ENCODE results near the gene PAPPA2.
"Not testable (repeated sequence)": the region's sequence is repeated elsewhere in the genome, so short reads cannot be mapped to it uniquely, and the experiment has no call there.

Gene PAPPA2

GRCh38 chr1:176551146-176551545, 88.2 kb downstream of the PAPPA2 start:
- H3K4me1 Mint-ChIP-seq (ENCODE audit: low read depth): no peaks in the 10 kb centered on the region
- intact Hi-C loops (cut with micrococcal nuclease): no loop called here
- H3K27me3 Mint-ChIP-seq: peaks cover 9% of the 10 kb centered on the region
- H3K36me3 Mint-ChIP-seq (ENCODE audit: low read depth): no peaks in the 10 kb centered on the region
- H3K9me3 Mint-ChIP-seq: no peaks in the 10 kb centered on the region
- no peak overlapping the region for H3K4me3 Mint-ChIP-seq
- no peak overlapping the region for H3K27ac Mint-ChIP-seq

- Mint-ChIP-seq H3K27me3 (peaks cover 9% of the 10 kb centered on the region), H3K4me3 (no peak overlapping the region), H3K36me3 (ENCODE audit: low read depth) (no peaks in the 10 kb centered on the region), H3K27ac (no peak overlapping the region), H3K9me3 (no peaks in the 10 kb centered on the region), H3K4me1 (ENCODE audit: low read depth) (no peaks in the 10 kb centered on the region)
- intact Hi-C loops (cut with micrococcal nuclease): no loop called here
Measured at GRCh38 chr1:176552217-176552991, 89.4 kb downstream of the PAPPA2 start.

- Mint-ChIP-seq H3K9me3 (no peaks in the 10 kb centered on the region), H3K27me3 (peaks cover 9% of the 10 kb centered on the region), H3K36me3 (ENCODE audit: low read depth) (no peaks in the 10 kb centered on the region), H3K27ac (no peak overlapping the region), H3K4me1 (ENCODE audit: low read depth) (no peaks in the 10 kb centered on the region), H3K4me3 (no peak overlapping the region)
- intact Hi-C loops (cut with micrococcal nuclease): no loop called here
Measured at GRCh38 chr1:176552999-176553398, 90.0 kb downstream of the PAPPA2 start.

- H3K9me3 Mint-ChIP-seq: no peaks in the 10 kb centered on the region
- H3K27me3 Mint-ChIP-seq: peaks cover 9% of the 10 kb centered on the region
- no peaks in the 10 kb centered on the region for H3K36me3 Mint-ChIP-seq (ENCODE audit: low read depth)
- H3K4me3 Mint-ChIP-seq: no peak overlapping the region
- H3K27ac Mint-ChIP-seq: no peak overlapping the region
- H3K4me1 Mint-ChIP-seq (ENCODE audit: low read depth): no peaks in the 10 kb centered on the region
- intact Hi-C loops (cut with micrococcal nuclease): no loop called here
Measured at GRCh38 chr1:176556288-176556687, 93.3 kb downstream of the PAPPA2 start.

- H3K4me1 Mint-ChIP-seq (ENCODE audit: low read depth): no peaks in the 10 kb centered on the region
- H3K36me3 Mint-ChIP-seq (ENCODE audit: low read depth): no peaks in the 10 kb centered on the region
- peaks cover 2% of the 10 kb centered on the region for H3K27me3 Mint-ChIP-seq
- no peaks in the 10 kb centered on the region for H3K9me3 Mint-ChIP-seq
- intact Hi-C loops (cut with micrococcal nuclease): loop anchor here (2.0 kb wide), 1 partner anchor 323 kb away; no protein-coding TSS in a partner anchor
- no peak overlapping the region for H3K4me3 Mint-ChIP-seq
- no peak overlapping the region for H3K27ac Mint-ChIP-seq
Measured at GRCh38 chr1:176557543-176558258, 94.7 kb downstream of the PAPPA2 start.

GRCh38 chr1:176558561-176558960, 95.6 kb downstream of the PAPPA2 start:
- H3K36me3 Mint-ChIP-seq (ENCODE audit: low read depth): no peaks in the 10 kb centered on the region
- intact Hi-C loops (cut with micrococcal nuclease): loop anchor here (2.0 kb wide), 1 partner anchor 322 kb away; no protein-coding TSS in a partner anchor
- no peaks in the 10 kb centered on the region for H3K9me3 Mint-ChIP-seq
- H3K27me3 Mint-ChIP-seq: no peaks in the 10 kb centered on the region
- H3K4me3 Mint-ChIP-seq: no peak overlapping the region
- H3K4me1 Mint-ChIP-seq (ENCODE audit: low read depth): no peaks in the 10 kb centered on the region
- H3K27ac Mint-ChIP-seq: no peak overlapping the region

- Mint-ChIP-seq H3K27ac (no peak overlapping the region), H3K4me3 (no peak overlapping the region), H3K4me1 (ENCODE audit: low read depth) (no peaks in the 10 kb centered on the region), H3K36me3 (ENCODE audit: low read depth) (no peaks in the 10 kb centered on the region), H3K9me3 (no peaks in the 10 kb centered on the region), H3K27me3 (no peaks in the 10 kb centered on the region)
- intact Hi-C loops (cut with micrococcal nuclease): loop anchor here (2.0 kb wide), 1 partner anchor 321 kb away; no protein-coding TSS in a partner anchor
Measured at GRCh38 chr1:176559474-176559873, 96.5 kb downstream of the PAPPA2 start.

GRCh38 chr1:176559878-176560277, 96.9 kb downstream of the PAPPA2 start:
- Mint-ChIP-seq H3K9me3 (no peaks in the 10 kb centered on the region), H3K4me3 (no peak overlapping the region), H3K4me1 (ENCODE audit: low read depth) (no peaks in the 10 kb centered on the region), H3K36me3 (ENCODE audit: low read depth) (no peaks in the 10 kb centered on the region), H3K27me3 (no peaks in the 10 kb centered on the region), H3K27ac (no peak overlapping the region)
- intact Hi-C loops (cut with micrococcal nuclease): loop anchor here (2.0 kb wide), 1 partner anchor 321 kb away; no protein-coding TSS in a partner anchor

- H3K9me3 Mint-ChIP-seq: no peaks in the 10 kb centered on the region
- no peak overlapping the region for H3K27ac Mint-ChIP-seq
- no peak overlapping the region for H3K4me3 Mint-ChIP-seq
- intact Hi-C loops (cut with micrococcal nuclease): no loop called here
- no peaks in the 10 kb centered on the region for H3K36me3 Mint-ChIP-seq (ENCODE audit: low read depth)
- H3K4me1 Mint-ChIP-seq (ENCODE audit: low read depth): no peaks in the 10 kb centered on the region
- H3K27me3 Mint-ChIP-seq: no peaks in the 10 kb centered on the region
Measured at GRCh38 chr1:176560681-176561080, 97.7 kb downstream of the PAPPA2 start.

GRCh38 chr1:176561761-176562160, 98.8 kb downstream of the PAPPA2 start:
- H3K36me3 Mint-ChIP-seq (ENCODE audit: low read depth); H3K4me3 Mint-ChIP-seq; H3K9me3 Mint-ChIP-seq; H3K27me3 Mint-ChIP-seq; H3K4me1 Mint-ChIP-seq (ENCODE audit: low read depth); intact Hi-C loops (cut with micrococcal nuclease); H3K27ac Mint-ChIP-seq: not testable (repeated sequence)

GRCh38 chr1:176566004-176566975, 103.3 kb downstream of the PAPPA2 start:
- intact Hi-C loops (cut with micrococcal nuclease): no loop called here
- H3K36me3 Mint-ChIP-seq (ENCODE audit: low read depth): no peaks in the 10 kb centered on the region
- H3K4me1 Mint-ChIP-seq (ENCODE audit: low read depth): no peaks in the 10 kb centered on the region
- H3K27ac Mint-ChIP-seq: no peak overlapping the region
- H3K4me3 Mint-ChIP-seq: no peak overlapping the region
- H3K9me3 Mint-ChIP-seq: no peaks in the 10 kb centered on the region
- H3K27me3 Mint-ChIP-seq: no peaks in the 10 kb centered on the region

GRCh38 chr1:176567190-176567794, 104.3 kb downstream of the PAPPA2 start:
- H3K4me1 Mint-ChIP-seq (ENCODE audit: low read depth): no peaks in the 10 kb centered on the region
- intact Hi-C loops (cut with micrococcal nuclease): no loop called here
- H3K27me3 Mint-ChIP-seq: no peaks in the 10 kb centered on the region
- no peak overlapping the region for H3K27ac Mint-ChIP-seq
- H3K9me3 Mint-ChIP-seq: no peaks in the 10 kb centered on the region
- no peak overlapping the region for H3K4me3 Mint-ChIP-seq
- H3K36me3 Mint-ChIP-seq (ENCODE audit: low read depth): no peaks in the 10 kb centered on the region

GRCh38 chr1:176568185-176568584, 105.2 kb downstream of the PAPPA2 start:
- H3K9me3 Mint-ChIP-seq: no peaks in the 10 kb centered on the region
- intact Hi-C loops (cut with micrococcal nuclease): no loop called here
- no peak overlapping the region for H3K27ac Mint-ChIP-seq
- H3K36me3 Mint-ChIP-seq (ENCODE audit: low read depth): no peaks in the 10 kb centered on the region
- H3K4me1 Mint-ChIP-seq (ENCODE audit: low read depth): no peaks in the 10 kb centered on the region
- H3K4me3 Mint-ChIP-seq: no peak overlapping the region
- H3K27me3 Mint-ChIP-seq: no peaks in the 10 kb centered on the region

Data from dendritic cell treated with granulocyte-macrophage colony-stimulating factor and Interleukin-4, amounts not matched to agents 40 ng/mL and 50 ng/mL, for 4 days (primary cell).